Measurements from ENCODE around the gene UNKL. TPM values are rescaled to one million over a fixed set of nuclear protein-coding genes. Genes with fewer than 3 reads are reported as not detected.
"Not testable (repeated sequence)": the region's sequence is repeated elsewhere in the genome, so short reads cannot be mapped to it uniquely, and the experiment has no call there.

UNKL gene
- total RNA-seq, 2 donors from 2014 or later: 63.0 to 64.8 TPM

- Mint-ChIP-seq H3K4me3 (peak overlapping the region; percentile 88), H3K4me1 (peaks cover 13% of the 10 kb centered on the region), H3K36me3 (ENCODE audit: low read depth) (no peaks in the 10 kb centered on the region), H3K27ac (peak overlapping the region; percentile 76), H3K27me3 (peaks cover 6% of the 10 kb centered on the region)
- no peaks in the 10 kb centered on the region for H3K9me3 ChIP-seq (ENCODE audit: control insufficient read depth, low read length, poor library complexity, severe bottlenecking)
- DNase-seq (no peak), ATAC-seq (no peak)
Observed at GRCh38 chr16:1332618-1333148, 81.8 kb downstream of the UNKL start.

- peak overlapping the region; percentile 88 for H3K4me3 Mint-ChIP-seq
- H3K4me1 Mint-ChIP-seq: peaks cover 13% of the 10 kb centered on the region
- peak overlapping the region; percentile 76 for H3K27ac Mint-ChIP-seq
- peak; percentile 59 for ATAC-seq
- no peaks in the 10 kb centered on the region for H3K9me3 ChIP-seq (ENCODE audit: control insufficient read depth, low read length, poor library complexity, severe bottlenecking)
- peaks cover 6% of the 10 kb centered on the region for H3K27me3 Mint-ChIP-seq
- DNase-seq: peak in 1 of 3 donors; percentile 43
- H3K36me3 Mint-ChIP-seq (ENCODE audit: low read depth): no peaks in the 10 kb centered on the region
Observed at GRCh38 chr16:1331712-1332617, 82.5 kb downstream of the UNKL start.

- Mint-ChIP-seq H3K27me3 (peaks cover 6% of the 10 kb centered on the region), H3K4me3 (peak overlapping the region; percentile 88), H3K36me3 (ENCODE audit: low read depth) (no peaks in the 10 kb centered on the region), H3K4me1 (peaks cover 13% of the 10 kb centered on the region), H3K27ac (no peak overlapping the region)
- DNase-seq: no peak
- H3K9me3 ChIP-seq (ENCODE audit: control insufficient read depth, low read length, poor library complexity, severe bottlenecking): no peaks in the 10 kb centered on the region
- no peak for ATAC-seq
Observed at GRCh38 chr16:1330931-1331711, 83.4 kb downstream of the UNKL start.

- DNase-seq: no peak
- no peaks in the 10 kb centered on the region for H3K9me3 ChIP-seq (ENCODE audit: control insufficient read depth, low read length, poor library complexity, severe bottlenecking)
- no peak overlapping the region for H3K27ac Mint-ChIP-seq
- H3K27me3 Mint-ChIP-seq: peaks cover 6% of the 10 kb centered on the region
- ATAC-seq: no peak
- peaks cover 13% of the 10 kb centered on the region for H3K4me1 Mint-ChIP-seq
- no peaks in the 10 kb centered on the region for H3K36me3 Mint-ChIP-seq (ENCODE audit: low read depth)
- no peak overlapping the region for H3K4me3 Mint-ChIP-seq
Observed at GRCh38 chr16:1330260-1330914, 84.1 kb downstream of the UNKL start.

GRCh38 chr16:1328961-1329360, 85.5 kb downstream of the UNKL start:
- ATAC-seq; DNase-seq; H3K9me3 ChIP-seq (ENCODE audit: control insufficient read depth, low read length, poor library complexity, severe bottlenecking); H3K27me3 Mint-ChIP-seq; H3K36me3 Mint-ChIP-seq (ENCODE audit: low read depth): not testable (repeated sequence)
- Mint-ChIP-seq H3K4me1 (peaks cover 15% of the 10 kb centered on the region), H3K4me3 (peak overlapping the region; percentile 47), H3K27ac (peak overlapping the region; percentile 24)

- H3K27me3 Mint-ChIP-seq; H3K36me3 Mint-ChIP-seq (ENCODE audit: low read depth); H3K27ac Mint-ChIP-seq; H3K9me3 ChIP-seq (ENCODE audit: control insufficient read depth, low read length, poor library complexity, severe bottlenecking); ATAC-seq; DNase-seq; H3K4me3 Mint-ChIP-seq: not testable (repeated sequence)
- H3K4me1 Mint-ChIP-seq: peaks cover 15% of the 10 kb centered on the region
Observed at GRCh38 chr16:1328136-1328535, 86.4 kb downstream of the UNKL start.

- Mint-ChIP-seq H3K36me3 (ENCODE audit: low read depth) (peaks cover 3% of the 10 kb centered on the region), H3K27ac (no peak overlapping the region), H3K27me3 (peaks cover 4% of the 10 kb centered on the region), H3K4me3 (no peak overlapping the region), H3K4me1 (peaks cover 12% of the 10 kb centered on the region)
- no peaks in the 10 kb centered on the region for H3K9me3 ChIP-seq (ENCODE audit: control insufficient read depth, low read length, poor library complexity, severe bottlenecking)
- DNase-seq (no peak), ATAC-seq (no peak)
Observed at GRCh38 chr16:1327619-1327947, 86.9 kb downstream of the UNKL start.

GRCh38 chr16:1326946-1327618, 87.4 kb downstream of the UNKL start:
- DNase-seq: no peak
- Mint-ChIP-seq H3K4me3 (no peak overlapping the region), H3K27ac (no peak overlapping the region), H3K27me3 (no peaks in the 10 kb centered on the region), H3K36me3 (ENCODE audit: low read depth) (peaks cover 3% of the 10 kb centered on the region), H3K4me1 (peaks cover 8% of the 10 kb centered on the region)
- no peak for ATAC-seq
- no peaks in the 10 kb centered on the region for H3K9me3 ChIP-seq (ENCODE audit: control insufficient read depth, low read length, poor library complexity, severe bottlenecking)

GRCh38 chr16:1326391-1326790, 88.1 kb downstream of the UNKL start:
- Mint-ChIP-seq H3K27me3 (no peaks in the 10 kb centered on the region), H3K4me1 (peaks cover 2% of the 10 kb centered on the region), H3K27ac (no peak overlapping the region), H3K36me3 (ENCODE audit: low read depth) (peaks cover 3% of the 10 kb centered on the region), H3K4me3 (peak overlapping the region; percentile 31)
- ATAC-seq: no peak
- no peaks in the 10 kb centered on the region for H3K9me3 ChIP-seq (ENCODE audit: control insufficient read depth, low read length, poor library complexity, severe bottlenecking)
- DNase-seq: no peak

- peak; percentile 17 for ATAC-seq
- Mint-ChIP-seq H3K27me3 (no peaks in the 10 kb centered on the region), H3K36me3 (ENCODE audit: low read depth) (peaks cover 3% of the 10 kb centered on the region), H3K4me1 (peaks cover 2% of the 10 kb centered on the region), H3K4me3 (no peak overlapping the region), H3K27ac (no peak overlapping the region)
- H3K9me3 ChIP-seq (ENCODE audit: control insufficient read depth, low read length, poor library complexity, severe bottlenecking): no peaks in the 10 kb centered on the region
- DNase-seq: no peak
Observed at GRCh38 chr16:1325673-1326371, 88.7 kb downstream of the UNKL start.

GRCh38 chr16:1325261-1325660, 89.2 kb downstream of the UNKL start:
- H3K27me3 Mint-ChIP-seq: no peaks in the 10 kb centered on the region
- ATAC-seq (no peak), DNase-seq (no peak)
- H3K27ac Mint-ChIP-seq: peak overlapping the region; percentile 9
- H3K36me3 Mint-ChIP-seq (ENCODE audit: low read depth): peaks cover 3% of the 10 kb centered on the region
- peaks cover 2% of the 10 kb centered on the region for H3K4me1 Mint-ChIP-seq
- no peaks in the 10 kb centered on the region for H3K9me3 ChIP-seq (ENCODE audit: control insufficient read depth, low read length, poor library complexity, severe bottlenecking)
- no peak overlapping the region for H3K4me3 Mint-ChIP-seq

- peaks cover 3% of the 10 kb centered on the region for H3K36me3 Mint-ChIP-seq (ENCODE audit: low read depth)
- H3K27ac Mint-ChIP-seq: peak overlapping the region; percentile 9
- no peak overlapping the region for H3K4me3 Mint-ChIP-seq
- no peaks in the 10 kb centered on the region for H3K9me3 ChIP-seq (ENCODE audit: control insufficient read depth, low read length, poor library complexity, severe bottlenecking)
- DNase-seq (no peak), ATAC-seq (no peak)
- H3K27me3 Mint-ChIP-seq: no peaks in the 10 kb centered on the region
- peaks cover 2% of the 10 kb centered on the region for H3K4me1 Mint-ChIP-seq
Observed at GRCh38 chr16:1324286-1324826, 90.1 kb downstream of the UNKL start.
